Spleen (tissue), 7 donors: ENCODE measurements around the gene AURKAIP1.

Experiments used
- POLR2A ChIP-seq, 3 donors: fragments of 450-650 bp; IDR thresholded peaks; one replicate each; pipeline ENCODE4 v1.5.1; 2017; ENCODE audit warnings: antibody characterized with exemption in 3 of 3, mild to moderate bottlenecking in 1 of 3
- TF ChIP-seq, protein P1 (sequence below), 11 experiments: fragments of 200-600 bp in 7 of 11; fragments of 450-650 bp in 4 of 11; sonication (generic) in 4 of 11; IDR thresholded peaks in 8 of 11; conservative IDR thresholded peaks in 3 of 11; 1 replicate in 7 of 11; 2 replicates in 4 of 11; pipeline versions ENCODE4 v1.4.0 to v1.8.0; 2016 to 2021; ENCODE audit warnings: antibody characterized with exemption in 11 of 11, inconsistent platforms in 4 of 11, mild to moderate bottlenecking in 1 of 11
- donor health status: DM: no; HTN: no; CAD: no; lungs with moderate emphysema.
- donor health status: DM: no; HTN: no; CAD: no.
- donor health status: DM: no; HTN: no; CAD: no.

DNA sequence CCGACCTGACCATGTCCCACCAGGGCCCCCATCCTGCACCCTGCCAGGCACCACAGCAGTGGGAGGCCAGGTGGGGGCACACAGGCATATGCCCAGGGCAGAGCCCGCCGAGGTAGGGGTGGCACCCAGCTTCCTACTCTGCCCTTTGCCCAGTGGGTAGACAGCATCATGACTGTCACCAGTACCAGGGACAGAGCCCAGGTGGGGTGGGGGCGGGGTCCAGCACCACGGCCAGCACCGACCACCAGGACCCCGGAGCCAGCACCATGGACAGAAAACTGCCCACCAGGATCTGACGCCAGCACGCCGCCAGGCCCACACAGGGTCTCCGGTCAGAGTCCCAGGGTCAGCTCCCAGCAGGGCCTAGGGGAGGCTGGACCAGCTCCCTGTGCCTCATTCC lies 40.2 kb downstream of the AURKAIP1 start:
- TF ChIP-seq, protein P1, sequence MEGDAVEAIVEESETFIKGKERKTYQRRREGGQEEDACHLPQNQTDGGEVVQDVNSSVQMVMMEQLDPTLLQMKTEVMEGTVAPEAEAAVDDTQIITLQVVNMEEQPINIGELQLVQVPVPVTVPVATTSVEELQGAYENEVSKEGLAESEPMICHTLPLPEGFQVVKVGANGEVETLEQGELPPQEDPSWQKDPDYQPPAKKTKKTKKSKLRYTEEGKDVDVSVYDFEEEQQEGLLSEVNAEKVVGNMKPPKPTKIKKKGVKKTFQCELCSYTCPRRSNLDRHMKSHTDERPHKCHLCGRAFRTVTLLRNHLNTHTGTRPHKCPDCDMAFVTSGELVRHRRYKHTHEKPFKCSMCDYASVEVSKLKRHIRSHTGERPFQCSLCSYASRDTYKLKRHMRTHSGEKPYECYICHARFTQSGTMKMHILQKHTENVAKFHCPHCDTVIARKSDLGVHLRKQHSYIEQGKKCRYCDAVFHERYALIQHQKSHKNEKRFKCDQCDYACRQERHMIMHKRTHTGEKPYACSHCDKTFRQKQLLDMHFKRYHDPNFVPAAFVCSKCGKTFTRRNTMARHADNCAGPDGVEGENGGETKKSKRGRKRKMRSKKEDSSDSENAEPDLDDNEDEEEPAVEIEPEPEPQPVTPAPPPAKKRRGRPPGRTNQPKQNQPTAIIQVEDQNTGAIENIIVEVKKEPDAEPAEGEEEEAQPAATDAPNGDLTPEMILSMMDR (IDR thresholded peaks at IDR 0.05 in 8 of 11, conservative IDR thresholded peaks at IDR 0.05 in 3 of 11), result no peak
- no peak for TF ChIP-seq POLR2A (IDR thresholded peaks at IDR 0.05)
